HepG2 (cell line): ENCODE results near the gene ZCCHC7. TPM values are rescaled to one million over a fixed set of nuclear protein-coding genes. Genes with fewer than 3 reads are reported as not detected.

Experiments
- ATAC-seq: fragments of 200-7000 bp; cut with Tn5 transposase; 3 replicates; pipeline ENCODE4 v1.9.1; 2020; ENCODE audit warnings: mild to moderate bottlenecking, moderate library complexity
- BruUV-seq: library from RNA; stranded (reverse); fragments of 400-500 nt; replicated peaks from 2 replicates; lab custom pipeline; 2021; lab: Mats Ljungman, UMichigan
- CTCF ChIA-PET: fragments of 300-600 bp; formaldehyde crosslinking; extraction: SDS; loops from one replicate; lab custom pipeline; 2021; ENCODE audit warnings: low total read pairs, inconsistent platforms, low intra/inter-chr PET ratio; lab: Yijun Ruan, JAX
- POLR2A ChIA-PET: fragments of 350-600 bp; sonication (Branson Sonifier 250); formaldehyde crosslinking; loops from one replicate; lab custom pipeline; 2020; ENCODE audit warnings: antibody characterized with exemption, inconsistent platforms; lab: Yijun Ruan, JAX
- DNase-seq: peaks from one replicate; pipeline ENCODE4 v3.0.0-alpha.2; 2015; ENCODE audit warnings: low spot score
- FAIRE-seq: peaks from 3 replicates; lab custom pipeline; 2011; peaks lifted over from hg19 to GRCh38; lab: Jason Lieb, UNC
- H2AFZ ChIP-seq: one replicate; pipeline ENCODE4 v1.6.1; 2011; ENCODE audit warnings: low read length, inconsistent platforms
- H3K27ac ChIP-seq: fragments of 300-600 bp; 3 replicates; pipeline ENCODE4 v1.8.0; 2011; ENCODE audit warnings: mixed run types, mild to moderate bottlenecking, mixed read lengths, low read length, inconsistent platforms; ENCODE audit not compliant: insufficient read depth; ENCODE audit errors: extremely low read length
- H3K27me3 ChIP-seq, 2 experiments: fragments of 200-600 bp in 1 of 2; 2 replicates in 1 of 2; 3 replicates in 1 of 2; pipeline versions ENCODE4 v1.6.0 to v1.8.0; 2011; ENCODE audit warnings: low read length in 2 of 2, mild to moderate bottlenecking in 2 of 2, moderate library complexity in 2 of 2, inconsistent platforms in 1 of 2; ENCODE audit not compliant: insufficient read depth in 2 of 2, control insufficient read depth in 1 of 2
- H3K36me3 ChIP-seq, 2 experiments: fragments of 200-600 bp in 1 of 2; replicated peaks in 1 of 2; 2 replicates in 1 of 2; 3 replicates in 1 of 2; pipeline versions ENCODE4 v1.5.1 to v1.8.0; 2011; ENCODE audit warnings: low read length in 2 of 2, inconsistent platforms in 1 of 2; ENCODE audit not compliant: insufficient read depth in 2 of 2, control insufficient read depth in 1 of 2
- H3K4me1 ChIP-seq: 2 replicates; pipeline ENCODE4 v1.5.1; 2012; ENCODE audit warnings: low read length, inconsistent platforms; ENCODE audit not compliant: insufficient read depth
- H3K4me2 ChIP-seq: 2 replicates; pipeline ENCODE4 v1.6.0; 2011; ENCODE audit warnings: low read depth, low read length, inconsistent platforms
- H3K4me3 ChIP-seq, 3 experiments: fragments of 200-600 bp in 1 of 3; sonication (generic), shearing (Covaris generic) in 1 of 3; replicated peaks in 1 of 3; 2 replicates each; pipeline ENCODE4 v1.5.1; 2011 to 2016; ENCODE audit warnings: low read length in 3 of 3, inconsistent platforms in 2 of 3, low read depth in 2 of 3, mild to moderate bottlenecking in 2 of 3, control low read depth in 1 of 3, mixed read lengths in 1 of 3; ENCODE audit not compliant: insufficient read depth in 1 of 3
- H3K79me2 ChIP-seq: one replicate; pipeline ENCODE4 v1.6.1; 2011; ENCODE audit warnings: low read length, inconsistent platforms; ENCODE audit not compliant: insufficient read depth
- H3K9ac ChIP-seq: 2 replicates; pipeline ENCODE4 v1.6.0; 2011; ENCODE audit warnings: mild to moderate bottlenecking, low read depth, low read length, inconsistent platforms; ENCODE audit not compliant: insufficient read depth
- H3K9me3 ChIP-seq: 2 replicates; pipeline ENCODE4 v1.5.1; 2012; ENCODE audit warnings: mild to moderate bottlenecking, low read length
- H4K20me1 ChIP-seq: 2 replicates; pipeline ENCODE4 v1.6.0; 2011; ENCODE audit warnings: inconsistent platforms, mild to moderate bottlenecking, low read length, moderate library complexity; ENCODE audit not compliant: insufficient read depth
- HOXA3 ChIP-seq: sonication (generic); formaldehyde crosslinking; IDR thresholded peaks from 2 replicates; pipeline ENCODE4 v1.5.0; 2020; ENCODE audit warnings: missing genetic modification reagents
- JUN ChIP-seq: sonication (generic); formaldehyde crosslinking; IDR thresholded peaks from 2 replicates; pipeline ENCODE4 v1.4.0; 2020; ENCODE audit warnings: mild to moderate bottlenecking, missing genetic modification reagents
- KDM3A ChIP-seq: IDR thresholded peaks from 2 replicates; pipeline ENCODE4 v1.6.1; 2018; ENCODE audit warnings: low read depth, missing compliant biosample characterization
- MBD4 ChIP-seq: IDR thresholded peaks from 2 replicates; pipeline ENCODE4 v1.6.1; 2012; ENCODE audit warnings: low read length, inconsistent platforms, borderline replicate concordance
- MXD4 ChIP-seq: IDR thresholded peaks from 2 replicates; pipeline ENCODE4 v1.6.1; 2016; ENCODE audit warnings: mild to moderate bottlenecking, missing biosample characterization, missing genetic modification reagents
- MYNN ChIP-seq: sonication (generic); formaldehyde crosslinking; IDR thresholded peaks from 2 replicates; pipeline ENCODE4 v1.4.0; 2020; ENCODE audit warnings: mild to moderate bottlenecking, low read depth, missing genetic modification reagents
- SYNCRIP ChIP-seq: fragments of 200-400 bp; formaldehyde crosslinking; IDR thresholded peaks from 2 replicates; pipeline ENCODE4 v1.6.1; 2018; ENCODE audit warnings: mild to moderate bottlenecking, low read depth, low read length; ENCODE audit not compliant: insufficient read depth
- TARDBP ChIP-seq: sonication (generic); formaldehyde crosslinking; IDR thresholded peaks from 2 replicates; pipeline ENCODE4 v1.8.0; 2022; ENCODE audit warnings: mild to moderate bottlenecking, missing genetic modification reagents
- TRIM22 ChIP-seq: fragments of 450-650 bp; IDR thresholded peaks from 2 replicates; pipeline ENCODE4 v1.6.1; 2017
- ZBTB25 ChIP-seq: IDR thresholded peaks from 2 replicates; pipeline ENCODE4 v1.6.1; 2018; ENCODE audit warnings: missing genetic modification reagents
- ZBTB37 ChIP-seq: sonication (generic); formaldehyde crosslinking; IDR thresholded peaks from 2 replicates; pipeline ENCODE4 v1.4.0; 2020; ENCODE audit warnings: mild to moderate bottlenecking, missing genetic modification reagents
- ZBTB38 ChIP-seq: sonication (generic); formaldehyde crosslinking; IDR thresholded peaks from 2 replicates; pipeline ENCODE4 v1.5.1; 2020; ENCODE audit warnings: mild to moderate bottlenecking, missing genetic modification reagents
- ZC3H13 ChIP-seq: sonication (generic); formaldehyde crosslinking; IDR thresholded peaks from 2 replicates; pipeline ENCODE4 v1.8.1; 2023; ENCODE audit warnings: mild to moderate bottlenecking, missing genetic modification reagents, moderate library complexity
- ZMYM2 ChIP-seq: sonication (generic); formaldehyde crosslinking; IDR thresholded peaks from 2 replicates; pipeline ENCODE4 v1.8.0; 2022; ENCODE audit warnings: mild to moderate bottlenecking, missing genetic modification reagents
- ZNF549 ChIP-seq: sonication (generic); formaldehyde crosslinking; IDR thresholded peaks from 2 replicates; pipeline ENCODE4 v1.5.0; 2020; ENCODE audit warnings: missing genetic modification reagents
- ZNF614 ChIP-seq: IDR thresholded peaks from 2 replicates; pipeline ENCODE4 v1.6.1; 2018; ENCODE audit warnings: missing biosample characterization, missing genetic modification reagents, inconsistent platforms, borderline replicate concordance
- WGBS: methylation state at CpG from one replicate; pipeline ENCODE4 v1.1.6; 2017; ENCODE audit warnings: low lambda C conversion rate; 5-methylcytosine and 5-hydroxymethylcytosine counted together
- in situ Hi-C: cut with HindIII; loops from 2 replicates; pipeline ENCODE4 v1.10.0; 2017; ENCODE audit warnings: low pct_unique_long_range_greater_than_20kb; ENCODE audit not compliant: extremely low pct_ligation_motif_present
- intact Hi-C: fragments of 100-400 bp; cut with micrococcal nuclease; formaldehyde crosslinking; loops from one replicate; pipeline ENCODE4 v1.10.0; 2022; ENCODE audit not compliant: unreplicated experiment
- polyA plus RNA-seq, 8 experiments: library from polyadenylated mRNA; depleted of rRNA in 3 of 8; stranded (reverse) in 7 of 8; unstranded in 1 of 8; fragments of >200 nt; fragmentation: Illumina TruSeq in 4 of 8; extraction: Trizol in 4 of 8; gene quantifications; 2 replicates each; pipeline versions ENCODE4 v1.2.1 to v1.2.3, GENCODE V29; 2011 to 2016; ENCODE audit warnings: low read depth in 4 of 8, missing spikeins in 1 of 8, mixed read lengths in 1 of 8; ENCODE audit not compliant: insufficient read depth in 1 of 8
- total RNA-seq, 5 experiments: library from RNA; depleted of rRNA; stranded (reverse); fragments of >200 nt; fragmentation: Illumina TruSeq; extraction: Trizol; gene quantifications; 2 replicates each; pipeline ENCODE4 v1.2.3, GENCODE V29; 2016; ENCODE audit warnings: low read depth in 1 of 5

ZCCHC7 gene
- total and polyA plus RNA-seq, 2 of the 13 experiments (the other 11 are each of a cell fraction or from before 2014, with no cell fraction given) = 13.6 to 19.3 TPM

- no TSS peak for BruUV-seq
- Histone ChIP-seq H4K20me1 (no peaks in the 10 kb centered on the region), H3K4me2 (no peak overlapping the region), H3K9me3 (no peaks in the 10 kb centered on the region), H3K9ac (no peak overlapping the region), H3K79me2 (no peaks in the 10 kb centered on the region), H3K36me3 (no peaks in the 10 kb centered on the region), H3K4me1 (no peaks in the 10 kb centered on the region), H3K27ac (no peak overlapping the region), H2AFZ (no peak overlapping the region), H3K4me3 (no peak overlapping the region), H3K27me3 (no peaks in the 10 kb centered on the region)
- WGBS = 68% methylated on average over 4 of the region's 4 CpGs
- ChIA-PET POLR2A (no interaction called here), CTCF (no interaction called here)
- TF ChIP-seq ZNF614 (CRISPR knock-in tag) = no peak
- no peak for TF ChIP-seq ZBTB25 (CRISPR knock-in tag)
- no peak for TF ChIP-seq MYNN
- no peak for TF ChIP-seq MXD4 (CRISPR knock-in tag)
- ATAC-seq (no peak), FAIRE-seq (no peak), DNase-seq (no peak)
- in situ Hi-C loops = no loop called here
- intact Hi-C loops = no loop called here
Measured at GRCh38 chr9:37362430-37362829, 242.1 kb downstream of the ZCCHC7 start.

- no peaks in the 10 kb centered on the region for H3K9me3 ChIP-seq
- no peaks in the 10 kb centered on the region for H3K27me3 ChIP-seq
- ChIA-PET CTCF (no interaction called here), POLR2A (no interaction called here)
- H3K4me3 ChIP-seq = no peak overlapping the region
- 86% methylated on average over 4 of the region's 4 CpGs for WGBS
- no peak for FAIRE-seq
- in situ Hi-C loops (no loop called here), intact Hi-C loops (no loop called here)
- ATAC-seq = no peak
- H3K4me1 ChIP-seq = no peaks in the 10 kb centered on the region
- H3K27ac ChIP-seq = no peak overlapping the region
- no peak overlapping the region for H3K9ac ChIP-seq
- H3K36me3 ChIP-seq = no peaks in the 10 kb centered on the region
- no peaks in the 10 kb centered on the region for H3K79me2 ChIP-seq
- DNase-seq = no peak
- H4K20me1 ChIP-seq = no peaks in the 10 kb centered on the region
- no peak overlapping the region for H3K4me2 ChIP-seq
- no peak overlapping the region for H2AFZ ChIP-seq
- no TSS peak for BruUV-seq
- no peak for TF ChIP-seq HOXA3 (CRISPR knock-in tag)
- no peak for TF ChIP-seq TRIM22
- no peak for TF ChIP-seq ZBTB37
- no peak for TF ChIP-seq SYNCRIP
- TF ChIP-seq KDM3A (CRISPR knock-in tag) = no peak
- TF ChIP-seq ZNF549 (CRISPR knock-in tag) = no peak
- no peak for TF ChIP-seq ZMYM2 (CRISPR knock-in tag)
- TF ChIP-seq JUN (CRISPR knock-in tag) = no peak
- no peak for TF ChIP-seq MBD4
- TF ChIP-seq ZBTB38 (CRISPR knock-in tag) = no peak
- TF ChIP-seq MYNN = no peak
- no peak for TF ChIP-seq TARDBP (CRISPR knock-in tag)
- TF ChIP-seq ZC3H13 (CRISPR knock-in tag) = no peak
Measured at GRCh38 chr9:37363124-37363523, 242.8 kb downstream of the ZCCHC7 start.
